Nephron progenitor cell (in vitro differentiated cells): Measurements from ENCODE around the gene ANO4.

Experiments used
- DNase-seq: peaks from one replicate; pipeline ENCODE4 v3.0.0; 2021
- H3K27ac Mint-ChIP-seq: 2 replicates; pipeline ENCODE4 v1.8.0; 2021; ENCODE audit warnings: mild to moderate bottlenecking, moderate library complexity, mixed read lengths
- H3K27me3 Mint-ChIP-seq: 2 replicates; pipeline ENCODE4 v1.8.0; 2021; ENCODE audit warnings: mild to moderate bottlenecking, low read depth, mixed read lengths; ENCODE audit not compliant: poor library complexity
- H3K36me3 Mint-ChIP-seq: 2 replicates; pipeline ENCODE4 v1.8.0; 2021; ENCODE audit warnings: low read depth, mixed read lengths
- H3K4me1 Mint-ChIP-seq: 2 replicates; pipeline ENCODE4 v1.8.0; 2021; ENCODE audit warnings: mixed read lengths
- H3K4me3 Mint-ChIP-seq: 2 replicates; pipeline ENCODE4 v1.8.0; 2021; ENCODE audit warnings: mild to moderate bottlenecking, moderate library complexity, mixed read lengths
- H3K9me3 Mint-ChIP-seq: 2 replicates; pipeline ENCODE4 v1.8.0; 2021; ENCODE audit warnings: mild to moderate bottlenecking, moderate library complexity, mixed read lengths
- TF ChIP-seq, protein P1 (sequence below): fragments of 200-600 bp; sonication (generic); IDR thresholded peaks from 2 replicates; pipeline ENCODE4 v1.5.0; 2021; ENCODE audit warnings: antibody characterized with exemption

The ANO4 gene

DNA sequence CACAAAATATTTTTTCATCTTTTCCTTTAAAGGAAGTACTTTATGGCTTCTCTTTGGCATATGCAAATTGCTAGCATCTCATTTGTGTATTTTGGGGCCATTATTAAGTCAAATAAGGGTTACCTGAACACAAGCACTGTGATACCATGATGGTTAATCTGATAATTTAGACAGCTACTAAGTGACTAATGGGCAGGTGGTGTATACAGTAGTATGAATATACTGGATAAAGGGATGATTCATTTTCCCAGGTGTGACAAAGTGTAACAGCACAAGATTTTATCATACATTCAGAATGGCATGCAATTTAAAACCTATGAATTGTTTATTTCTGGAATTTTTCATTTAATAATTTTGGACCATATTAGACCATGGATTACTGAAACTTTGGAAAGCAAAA is 27.2 kb upstream of the ANO4 start:
- H3K4me1 Mint-ChIP-seq, result no peaks in the 10 kb centered on the region
- no peaks in the 10 kb centered on the region for H3K36me3 Mint-ChIP-seq
- no peak overlapping the region for H3K4me3 Mint-ChIP-seq
- H3K27ac Mint-ChIP-seq, result no peak overlapping the region
- TF ChIP-seq, protein P1, sequence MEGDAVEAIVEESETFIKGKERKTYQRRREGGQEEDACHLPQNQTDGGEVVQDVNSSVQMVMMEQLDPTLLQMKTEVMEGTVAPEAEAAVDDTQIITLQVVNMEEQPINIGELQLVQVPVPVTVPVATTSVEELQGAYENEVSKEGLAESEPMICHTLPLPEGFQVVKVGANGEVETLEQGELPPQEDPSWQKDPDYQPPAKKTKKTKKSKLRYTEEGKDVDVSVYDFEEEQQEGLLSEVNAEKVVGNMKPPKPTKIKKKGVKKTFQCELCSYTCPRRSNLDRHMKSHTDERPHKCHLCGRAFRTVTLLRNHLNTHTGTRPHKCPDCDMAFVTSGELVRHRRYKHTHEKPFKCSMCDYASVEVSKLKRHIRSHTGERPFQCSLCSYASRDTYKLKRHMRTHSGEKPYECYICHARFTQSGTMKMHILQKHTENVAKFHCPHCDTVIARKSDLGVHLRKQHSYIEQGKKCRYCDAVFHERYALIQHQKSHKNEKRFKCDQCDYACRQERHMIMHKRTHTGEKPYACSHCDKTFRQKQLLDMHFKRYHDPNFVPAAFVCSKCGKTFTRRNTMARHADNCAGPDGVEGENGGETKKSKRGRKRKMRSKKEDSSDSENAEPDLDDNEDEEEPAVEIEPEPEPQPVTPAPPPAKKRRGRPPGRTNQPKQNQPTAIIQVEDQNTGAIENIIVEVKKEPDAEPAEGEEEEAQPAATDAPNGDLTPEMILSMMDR, result no peak
- DNase-seq, result no peak
- H3K9me3 Mint-ChIP-seq, result no peaks in the 10 kb centered on the region
- no peaks in the 10 kb centered on the region for H3K27me3 Mint-ChIP-seq

DNA sequence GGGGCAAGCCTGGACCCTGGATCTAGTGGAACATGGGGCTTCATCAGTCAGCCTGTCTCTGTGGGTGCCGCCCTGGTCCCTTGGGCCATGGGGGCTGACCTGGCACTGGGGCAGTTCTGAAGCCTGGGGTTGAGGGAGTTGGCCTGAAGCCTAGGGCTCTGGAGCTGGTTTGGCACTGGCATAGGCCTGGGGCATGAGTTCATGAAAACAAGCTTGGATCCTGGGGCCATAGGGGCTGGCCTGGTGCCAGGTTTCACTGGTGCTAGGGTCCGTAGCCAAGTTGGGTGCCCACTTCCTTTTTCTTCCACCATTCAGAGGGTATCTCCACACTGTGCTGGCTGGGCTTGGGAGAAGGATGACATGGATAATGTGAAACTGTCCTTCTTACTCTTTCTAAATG is 26.6 kb upstream of the ANO4 start:
- H3K9me3 Mint-ChIP-seq, result no peaks in the 10 kb centered on the region

DNA sequence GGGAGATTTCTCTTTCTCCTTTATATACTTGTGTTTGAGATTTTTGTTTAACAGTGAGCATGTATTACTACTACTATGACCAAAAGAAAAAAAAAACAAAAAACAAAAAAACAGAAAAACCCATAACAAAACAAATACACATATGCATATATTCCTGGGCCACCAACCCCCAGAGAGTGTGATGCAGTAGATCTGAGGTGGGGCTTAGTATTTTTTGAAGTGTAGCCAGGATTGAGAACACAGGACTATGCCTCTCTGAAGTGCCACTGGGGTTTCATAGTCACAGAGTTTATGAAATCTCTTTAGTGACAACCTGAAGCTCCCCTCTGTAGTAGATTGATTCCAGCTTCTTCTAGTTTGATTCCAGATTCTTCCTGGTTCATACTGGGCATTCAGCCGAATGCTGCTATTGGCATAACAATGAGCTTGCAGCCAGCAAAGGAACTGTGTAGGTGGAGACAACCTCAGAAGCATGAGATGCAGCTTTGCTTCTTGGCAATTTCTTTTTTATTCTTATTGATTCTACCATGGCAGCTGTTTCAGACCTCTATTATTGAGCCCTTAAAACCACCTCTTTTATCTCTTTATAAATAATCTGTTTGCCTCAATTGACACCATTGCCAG is 15.5 kb upstream of the ANO4 start:
- H3K9me3 Mint-ChIP-seq, result no peaks in the 10 kb centered on the region
- H3K4me1 Mint-ChIP-seq, result no peaks in the 10 kb centered on the region
- TF ChIP-seq, protein P1, result no peak
- no peaks in the 10 kb centered on the region for H3K27me3 Mint-ChIP-seq
- no peak overlapping the region for H3K27ac Mint-ChIP-seq
- no peaks in the 10 kb centered on the region for H3K36me3 Mint-ChIP-seq
- no peak for DNase-seq
- no peak overlapping the region for H3K4me3 Mint-ChIP-seq

More for the DNA sequence above, 26.6 kb upstream of the ANO4 start:
- Mint-ChIP-seq H3K27me3 (peaks cover 4% of the 10 kb centered on the region), H3K4me3 (no peak overlapping the region), H3K36me3 (no peaks in the 10 kb centered on the region), H3K4me1 (no peaks in the 10 kb centered on the region), H3K27ac (no peak overlapping the region)
- TF ChIP-seq, protein P1, result no peak
- no peak for DNase-seq

DNA sequence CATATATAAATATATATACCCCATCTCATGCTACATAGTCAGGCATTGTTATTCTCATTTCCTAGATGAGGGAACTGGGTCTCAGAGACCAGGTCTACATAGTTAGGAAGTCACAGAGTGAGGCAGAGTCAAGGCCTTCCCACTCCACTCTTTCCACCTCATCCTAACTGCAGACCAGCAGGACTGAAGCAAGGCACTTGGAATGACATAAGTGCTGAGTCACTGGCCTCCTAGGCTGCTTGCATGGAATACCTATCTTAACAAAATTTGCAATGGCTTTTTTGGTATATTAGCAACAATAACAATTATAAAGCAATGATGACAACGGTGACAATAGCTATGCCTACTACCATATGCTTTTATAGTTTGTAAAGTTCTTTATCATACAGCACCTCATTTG is 5.4 kb upstream of the ANO4 start:
- no peak for DNase-seq
- no peak overlapping the region for H3K4me3 Mint-ChIP-seq
- TF ChIP-seq, protein P1, result no peak
- H3K9me3 Mint-ChIP-seq, result no peaks in the 10 kb centered on the region
- H3K36me3 Mint-ChIP-seq, result no peaks in the 10 kb centered on the region
- H3K27ac Mint-ChIP-seq, result no peak overlapping the region
- H3K27me3 Mint-ChIP-seq, result peaks cover 5% of the 10 kb centered on the region
- peaks cover 2% of the 10 kb centered on the region for H3K4me1 Mint-ChIP-seq

DNA sequence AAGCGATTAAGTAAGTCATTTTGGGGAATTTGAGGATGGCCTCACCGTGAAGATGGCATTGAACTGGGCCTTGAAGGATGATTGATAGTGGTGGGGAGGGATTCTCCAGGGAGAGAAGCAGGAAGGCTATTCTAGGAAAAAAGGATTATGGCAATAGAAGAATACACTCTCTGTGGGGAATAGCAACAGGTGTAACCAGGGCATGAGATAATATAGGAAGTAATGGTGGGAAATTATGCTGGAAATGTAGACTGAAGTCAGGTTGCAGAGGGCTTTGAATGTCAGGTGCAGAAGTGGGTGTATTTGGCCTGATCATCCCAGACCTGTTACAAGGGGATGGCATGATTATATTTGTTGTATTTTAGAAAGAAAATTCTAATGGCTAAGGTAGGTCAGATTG is 4.6 kb upstream of the ANO4 start:
- Mint-ChIP-seq H3K27ac (no peak overlapping the region), H3K27me3 (peaks cover 11% of the 10 kb centered on the region), H3K4me1 (peaks cover 11% of the 10 kb centered on the region), H3K4me3 (no peak overlapping the region), H3K36me3 (no peaks in the 10 kb centered on the region), H3K9me3 (no peaks in the 10 kb centered on the region)
- no peak for DNase-seq
- TF ChIP-seq, protein P1, result no peak

DNA sequence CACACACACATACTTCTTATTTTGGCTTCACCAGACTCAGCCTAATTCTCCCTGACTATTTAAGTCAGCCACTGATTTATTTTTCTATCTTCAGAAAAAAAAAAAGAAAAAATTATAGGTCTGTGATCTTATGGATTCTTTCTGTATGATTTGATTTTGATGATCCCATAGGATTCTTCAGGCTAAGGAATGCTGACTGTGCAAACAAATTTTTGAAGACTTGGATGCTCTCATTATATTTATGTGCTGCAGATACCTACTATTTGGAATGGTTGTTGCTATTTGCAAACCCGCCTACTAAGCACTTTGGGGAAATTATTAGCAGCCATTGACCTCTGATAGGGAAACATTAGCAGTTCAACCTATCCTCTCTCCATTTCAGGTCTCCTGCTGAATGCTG is 4.0 kb upstream of the ANO4 start:
- Mint-ChIP-seq H3K36me3 (no peaks in the 10 kb centered on the region), H3K27ac (no peak overlapping the region), H3K27me3 (peaks cover 16% of the 10 kb centered on the region), H3K9me3 (no peaks in the 10 kb centered on the region), H3K4me1 (peaks cover 17% of the 10 kb centered on the region), H3K4me3 (no peak overlapping the region)
- TF ChIP-seq, protein P1, result no peak
- no peak for DNase-seq
